ENCODE measurements around the gene GOLPH3. TPM values are rescaled to one million over a fixed set of nuclear protein-coding genes. Genes with fewer than 3 reads are reported as not detected.

The GOLPH3 gene
- total RNA-seq, 2 donors from 2014 or later = 60.6 to 63.7 TPM

GRCh38 chr5:32165597-32165996, 8.5 kb downstream of the GOLPH3 start:
- H3K9me3 ChIP-seq = no peaks in the 10 kb centered on the region
- no peak for DNase-seq (ENCODE audit: low spot score)
- peak overlapping the region in 1 of 2 donors; percentile 9 for H3K27ac ChIP-seq
- TF ChIP-seq, protein P1, sequence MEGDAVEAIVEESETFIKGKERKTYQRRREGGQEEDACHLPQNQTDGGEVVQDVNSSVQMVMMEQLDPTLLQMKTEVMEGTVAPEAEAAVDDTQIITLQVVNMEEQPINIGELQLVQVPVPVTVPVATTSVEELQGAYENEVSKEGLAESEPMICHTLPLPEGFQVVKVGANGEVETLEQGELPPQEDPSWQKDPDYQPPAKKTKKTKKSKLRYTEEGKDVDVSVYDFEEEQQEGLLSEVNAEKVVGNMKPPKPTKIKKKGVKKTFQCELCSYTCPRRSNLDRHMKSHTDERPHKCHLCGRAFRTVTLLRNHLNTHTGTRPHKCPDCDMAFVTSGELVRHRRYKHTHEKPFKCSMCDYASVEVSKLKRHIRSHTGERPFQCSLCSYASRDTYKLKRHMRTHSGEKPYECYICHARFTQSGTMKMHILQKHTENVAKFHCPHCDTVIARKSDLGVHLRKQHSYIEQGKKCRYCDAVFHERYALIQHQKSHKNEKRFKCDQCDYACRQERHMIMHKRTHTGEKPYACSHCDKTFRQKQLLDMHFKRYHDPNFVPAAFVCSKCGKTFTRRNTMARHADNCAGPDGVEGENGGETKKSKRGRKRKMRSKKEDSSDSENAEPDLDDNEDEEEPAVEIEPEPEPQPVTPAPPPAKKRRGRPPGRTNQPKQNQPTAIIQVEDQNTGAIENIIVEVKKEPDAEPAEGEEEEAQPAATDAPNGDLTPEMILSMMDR (IDR thresholded peaks at IDR 0.05) = no peak
- H3K36me3 ChIP-seq = peaks cover 21% of the 10 kb centered on the region
- H3K4me1 ChIP-seq = peaks cover 0 to 51% of the 10 kb centered on the region in 2 donors
- no peak overlapping the region for H3K4me3 ChIP-seq
- H3K27me3 ChIP-seq = no peaks in the 10 kb centered on the region

GRCh38 chr5:32163785-32164184, 10.3 kb downstream of the GOLPH3 start:
- DNase-seq (ENCODE audit: low spot score) = no peak
- TF ChIP-seq, protein P1 (IDR thresholded peaks at IDR 0.05) = no peak
- Histone ChIP-seq H3K4me3 (no peak overlapping the region), H3K9me3 (no peaks in the 10 kb centered on the region), H3K27ac (no peak overlapping the region), H3K4me1 (peaks cover 0 to 51% of the 10 kb centered on the region in 2 donors), H3K27me3 (no peaks in the 10 kb centered on the region), H3K36me3 (peaks cover 10% of the 10 kb centered on the region)

DNA sequence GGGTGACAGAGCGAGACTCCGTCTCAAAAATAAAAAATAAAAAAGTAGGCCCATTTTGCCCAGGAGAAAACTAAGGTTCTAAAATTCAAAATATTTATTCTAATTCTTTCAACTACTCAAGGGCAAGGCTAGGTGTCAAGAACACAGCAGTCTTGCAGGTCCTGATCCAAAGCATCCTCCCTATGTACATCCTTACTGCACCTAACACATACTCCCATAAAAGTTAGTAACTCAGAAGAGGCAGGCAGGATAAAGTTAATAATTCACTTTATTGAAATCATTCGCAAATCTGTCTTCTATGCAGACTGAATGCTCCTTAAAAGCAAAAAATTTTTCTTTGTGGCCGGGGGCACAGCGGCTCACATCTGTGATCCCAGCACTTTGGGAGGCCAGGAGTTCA, 11.1 kb downstream of the GOLPH3 start:
- peaks cover 0 to 52% of the 10 kb centered on the region in 2 donors for H3K4me1 ChIP-seq
- no peaks in the 10 kb centered on the region for H3K9me3 ChIP-seq
- H3K27me3 ChIP-seq = no peaks in the 10 kb centered on the region
- TF ChIP-seq, protein P1 (IDR thresholded peaks at IDR 0.05) = no peak
- H3K4me3 ChIP-seq = no peak overlapping the region
- no peak overlapping the region for H3K27ac ChIP-seq
- peaks cover 9% of the 10 kb centered on the region for H3K36me3 ChIP-seq
- DNase-seq (ENCODE audit: low spot score) = no peak

DNA sequence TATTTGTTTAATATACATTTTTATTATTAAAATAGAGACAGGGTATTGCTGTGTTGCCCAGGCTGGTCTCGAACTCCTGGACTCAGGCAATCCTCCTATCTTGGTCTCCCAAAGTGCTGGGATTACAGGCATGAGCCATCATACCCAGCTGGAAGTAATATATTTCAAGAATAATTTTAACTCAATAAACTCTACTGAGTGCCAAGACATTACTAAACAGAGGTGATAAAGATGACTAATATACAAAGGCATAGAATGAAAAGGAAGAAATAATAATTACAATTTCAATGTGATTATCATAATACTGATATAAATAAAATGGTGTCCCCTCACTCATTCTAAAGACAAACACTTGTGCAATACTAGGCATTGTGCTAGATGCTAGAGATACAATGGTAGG, 13.9 kb downstream of the GOLPH3 start:
- H3K4me1 ChIP-seq = peaks cover 0 to 41% of the 10 kb centered on the region in 2 donors
- no peak overlapping the region for H3K27ac ChIP-seq
- TF ChIP-seq, protein P1 (IDR thresholded peaks at IDR 0.05) = no peak
- H3K27me3 ChIP-seq = no peaks in the 10 kb centered on the region
- DNase-seq (ENCODE audit: low spot score) = no peak
- no peak overlapping the region for H3K4me3 ChIP-seq
- no peaks in the 10 kb centered on the region for H3K36me3 ChIP-seq
- H3K9me3 ChIP-seq = no peaks in the 10 kb centered on the region

DNA sequence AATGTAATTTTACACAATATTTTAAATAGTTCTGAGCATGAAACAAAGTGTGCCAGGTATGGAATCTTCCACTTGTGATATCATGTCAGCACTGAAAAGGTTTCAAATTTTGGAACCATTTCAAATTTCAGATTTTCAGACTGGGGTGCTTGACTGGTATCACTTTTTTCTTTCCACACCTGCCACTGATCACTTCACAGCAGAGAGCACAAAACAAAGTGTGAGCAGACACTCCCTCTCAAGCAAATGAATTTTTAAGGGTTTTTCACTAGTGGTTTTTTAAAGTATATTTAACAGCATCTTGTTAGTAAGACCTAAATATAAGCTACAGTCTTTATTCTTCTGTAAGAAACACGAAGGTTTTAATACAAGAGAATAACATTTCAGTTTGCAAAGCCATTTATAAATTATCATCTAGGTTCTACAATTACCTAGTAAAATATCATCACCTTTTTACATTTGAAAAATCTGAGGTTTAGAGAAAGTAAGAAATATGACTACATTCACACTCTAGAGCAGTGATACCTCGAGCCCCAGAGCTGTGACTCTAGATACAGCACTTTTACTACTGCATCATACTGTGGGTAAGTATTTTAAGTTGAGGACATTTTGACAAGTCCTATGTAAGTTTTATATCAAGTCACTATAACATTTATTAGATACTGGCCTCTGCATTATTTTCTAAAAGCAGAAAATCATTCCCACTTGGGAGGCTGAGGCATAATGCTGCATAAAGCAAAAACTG, 14.6 kb downstream of the GOLPH3 start:
- Histone ChIP-seq H3K4me1 (peaks cover 0 to 38% of the 10 kb centered on the region in 2 donors), H3K9me3 (no peaks in the 10 kb centered on the region), H3K27ac (no peak overlapping the region), H3K27me3 (no peaks in the 10 kb centered on the region), H3K36me3 (no peaks in the 10 kb centered on the region), H3K4me3 (no peak overlapping the region)
- TF ChIP-seq, protein P1 (IDR thresholded peaks at IDR 0.05) = no peak
- no peak for DNase-seq (ENCODE audit: low spot score)

DNA sequence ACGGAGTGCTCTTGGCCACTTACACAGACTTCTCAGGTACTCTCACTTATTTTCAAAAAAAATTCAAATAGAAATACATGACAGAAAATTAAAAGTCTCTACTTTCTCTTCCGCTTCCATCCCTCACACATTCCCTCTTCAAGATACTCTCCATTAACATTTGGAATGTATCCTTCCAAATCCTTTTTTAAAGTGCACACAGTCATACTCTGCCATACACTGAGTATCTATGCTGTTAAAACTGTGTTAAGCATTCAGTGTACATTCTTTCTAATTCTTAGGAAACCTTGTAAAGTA, 15.5 kb downstream of the GOLPH3 start:
- Histone ChIP-seq H3K27me3 (no peaks in the 10 kb centered on the region), H3K36me3 (no peaks in the 10 kb centered on the region), H3K4me1 (peaks cover 0 to 47% of the 10 kb centered on the region in 2 donors), H3K27ac (no peak overlapping the region), H3K9me3 (no peaks in the 10 kb centered on the region), H3K4me3 (no peak overlapping the region)
- TF ChIP-seq, protein P1 (IDR thresholded peaks at IDR 0.05) = no peak
- DNase-seq (ENCODE audit: low spot score) = no peak
